Measurements from ENCODE around the gene MOSPD3.
A peak's percentile ranks its signal among the peaks of the same experiment; 100 is the strongest.

The MOSPD3 gene

GRCh38 chr7:100567751-100568175 is 44.6 kb upstream of the MOSPD3 start:
- TF ChIP-seq, protein P1, sequence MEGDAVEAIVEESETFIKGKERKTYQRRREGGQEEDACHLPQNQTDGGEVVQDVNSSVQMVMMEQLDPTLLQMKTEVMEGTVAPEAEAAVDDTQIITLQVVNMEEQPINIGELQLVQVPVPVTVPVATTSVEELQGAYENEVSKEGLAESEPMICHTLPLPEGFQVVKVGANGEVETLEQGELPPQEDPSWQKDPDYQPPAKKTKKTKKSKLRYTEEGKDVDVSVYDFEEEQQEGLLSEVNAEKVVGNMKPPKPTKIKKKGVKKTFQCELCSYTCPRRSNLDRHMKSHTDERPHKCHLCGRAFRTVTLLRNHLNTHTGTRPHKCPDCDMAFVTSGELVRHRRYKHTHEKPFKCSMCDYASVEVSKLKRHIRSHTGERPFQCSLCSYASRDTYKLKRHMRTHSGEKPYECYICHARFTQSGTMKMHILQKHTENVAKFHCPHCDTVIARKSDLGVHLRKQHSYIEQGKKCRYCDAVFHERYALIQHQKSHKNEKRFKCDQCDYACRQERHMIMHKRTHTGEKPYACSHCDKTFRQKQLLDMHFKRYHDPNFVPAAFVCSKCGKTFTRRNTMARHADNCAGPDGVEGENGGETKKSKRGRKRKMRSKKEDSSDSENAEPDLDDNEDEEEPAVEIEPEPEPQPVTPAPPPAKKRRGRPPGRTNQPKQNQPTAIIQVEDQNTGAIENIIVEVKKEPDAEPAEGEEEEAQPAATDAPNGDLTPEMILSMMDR (conservative IDR thresholded peaks at IDR 0.05; ENCODE audit: low read length) = no peak
- no peak overlapping the region for H3K4me3 ChIP-seq (ENCODE audit: low read length)
- no peak for DNase-seq (ENCODE audit: low read depth)

DNA sequence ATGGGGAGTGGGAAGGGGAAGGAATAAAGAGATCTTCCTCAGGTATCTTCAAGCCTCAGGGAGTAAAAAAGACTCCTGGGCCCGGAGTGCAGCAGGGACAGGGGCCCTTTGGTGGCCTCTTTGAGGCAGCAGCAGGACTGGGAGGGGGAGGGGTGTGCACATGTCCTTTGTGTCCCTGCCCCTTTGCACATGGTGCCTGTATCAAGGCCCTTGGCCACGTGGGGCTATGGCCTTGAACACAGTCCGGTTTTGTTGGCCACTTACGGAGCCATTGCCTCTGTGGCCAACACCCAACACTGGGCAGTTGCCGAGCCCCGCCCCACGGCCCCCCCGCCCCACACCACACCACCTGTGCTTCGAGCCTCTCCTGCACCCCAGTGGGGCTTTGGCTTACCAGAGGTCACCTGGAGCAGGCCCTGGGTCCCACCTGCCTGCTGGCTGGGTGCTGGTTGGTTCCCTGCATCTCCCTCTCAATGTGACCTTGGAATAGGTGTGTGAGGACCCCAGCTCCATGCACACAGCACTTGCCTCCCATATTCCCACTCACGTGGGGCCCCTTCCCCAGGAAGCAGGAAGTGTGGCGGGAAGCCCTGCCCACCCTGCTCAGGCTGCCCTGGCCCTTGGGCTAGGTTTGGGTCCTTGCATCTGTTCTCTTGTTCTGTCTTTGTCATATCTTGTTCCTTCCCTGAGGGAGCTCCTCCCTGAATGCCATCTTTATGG is 44.0 kb upstream of the MOSPD3 start:
- TF ChIP-seq, protein P1 (conservative IDR thresholded peaks at IDR 0.05; ENCODE audit: low read length) = no peak
- H3K4me3 ChIP-seq (ENCODE audit: low read length) = no peak overlapping the region
- no peak for DNase-seq (ENCODE audit: low read depth)

DNA sequence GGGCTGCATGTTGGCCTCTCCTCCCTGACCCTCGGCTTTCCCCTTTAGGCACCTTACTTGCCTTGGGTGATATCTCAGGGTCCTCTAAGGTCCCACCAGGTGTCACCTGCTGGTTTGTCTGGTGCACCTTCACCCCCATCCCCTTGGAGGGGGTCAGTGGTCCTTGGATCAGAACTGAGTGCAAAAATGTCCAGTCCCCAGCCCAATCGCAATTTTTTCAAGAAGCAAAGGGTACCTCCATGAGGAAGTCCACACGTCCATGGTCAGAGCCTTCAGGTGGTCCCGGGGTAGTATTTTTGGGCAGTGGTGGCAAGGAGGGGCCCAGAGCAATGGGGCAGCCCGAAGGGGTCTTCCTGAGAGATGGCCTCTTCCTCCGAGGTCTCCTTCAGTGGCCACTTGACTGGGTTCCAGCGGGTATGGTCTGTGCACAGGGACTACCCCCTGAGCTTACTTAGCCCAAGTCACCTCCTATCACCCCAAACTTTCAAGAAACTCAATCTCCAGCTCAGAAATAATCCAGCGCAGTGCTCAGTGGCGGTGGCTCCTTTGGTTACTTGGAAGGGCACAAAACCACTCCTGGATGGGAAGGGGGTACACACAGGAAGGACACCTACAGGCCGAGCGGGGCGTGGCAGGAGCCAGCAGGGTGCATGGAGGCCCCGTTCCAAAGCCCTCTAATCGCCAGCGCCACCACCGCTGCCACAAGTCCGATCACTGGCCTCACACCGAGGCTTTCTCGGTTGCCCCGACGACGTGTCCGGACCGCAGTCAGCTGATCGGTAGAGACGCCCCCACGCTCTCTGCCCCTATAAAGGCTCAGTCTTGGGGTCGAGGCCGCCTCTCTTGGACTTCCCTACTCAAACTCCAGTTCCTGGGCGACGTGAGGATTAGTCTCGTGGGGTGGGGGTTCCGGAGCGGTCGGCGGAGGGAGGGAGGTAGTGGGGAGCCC is 43.2 kb upstream of the MOSPD3 start:
- H3K4me3 ChIP-seq (ENCODE audit: low read length) = no peak overlapping the region
- TF ChIP-seq, protein P1 (conservative IDR thresholded peaks at IDR 0.05; ENCODE audit: low read length) = peak; percentile 37
- DNase-seq (ENCODE audit: low read depth) = no peak

- DNase-seq (ENCODE audit: low read depth) = no peak
- H3K4me3 ChIP-seq (ENCODE audit: low read length) = no peak overlapping the region
- TF ChIP-seq, protein P1 (conservative IDR thresholded peaks at IDR 0.05; ENCODE audit: low read length) = no peak
Measured at GRCh38 chr7:100570954-100571828, 41.1 kb upstream of the MOSPD3 start.

DNA sequence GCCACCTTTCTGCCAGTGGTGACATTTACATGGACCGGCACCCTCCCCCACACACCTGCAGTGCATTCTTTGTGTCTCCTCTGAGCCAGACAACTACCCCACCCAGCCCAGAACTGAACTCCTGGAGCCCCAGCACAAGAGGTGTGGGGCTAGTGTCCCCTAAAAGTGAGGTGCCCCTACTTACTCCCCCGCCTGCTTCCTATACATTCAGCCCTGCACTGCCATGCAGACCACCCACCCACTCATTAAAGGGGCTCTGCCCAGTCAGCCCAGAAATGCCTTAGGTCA is 40.6 kb upstream of the MOSPD3 start:
- TF ChIP-seq, protein P1 (conservative IDR thresholded peaks at IDR 0.05; ENCODE audit: low read length) = no peak
- H3K4me3 ChIP-seq (ENCODE audit: low read length) = no peak overlapping the region
- no peak for DNase-seq (ENCODE audit: low read depth)

- DNase-seq (ENCODE audit: low read depth) = no peak
- no peak overlapping the region for H3K4me3 ChIP-seq (ENCODE audit: low read length)
- TF ChIP-seq, protein P1 (conservative IDR thresholded peaks at IDR 0.05; ENCODE audit: low read length) = no peak
Measured at GRCh38 chr7:100572281-100572948, 39.9 kb upstream of the MOSPD3 start.
